SK-N-SH (cell line): ENCODE data around the gene RBCK1. TPM values are rescaled to one million over a fixed set of nuclear protein-coding genes. Genes with fewer than 3 reads are reported as not detected.

Experiments
- CTCF ChIA-PET: fragments of 300-600, 350-600 bp; formaldehyde crosslinking; extraction: SDS; loops from one replicate; lab custom pipeline; 2021; lab: Yijun Ruan, JAX
- POLR2A ChIA-PET: fragments of 350-600 bp; sonication (Branson Sonifier 250); formaldehyde crosslinking; extraction: SDS; loops from one replicate; lab custom pipeline; 2020; ENCODE audit warnings: antibody characterized with exemption, inconsistent platforms; lab: Yijun Ruan, JAX
- DNase-seq: peaks from one replicate; pipeline ENCODE4 v3.0.0; 2012
- H2AFZ ChIP-seq: fragments of 200-600 bp; sonication (generic); 2 replicates; pipeline ENCODE4 v1.8.1; 2016; ENCODE audit warnings: antibody characterized with exemption, mild to moderate bottlenecking, low read depth
- H3F3A ChIP-seq: fragments of 200-600 bp; sonication (generic); replicated peaks from 2 replicates; pipeline ENCODE3; 2016; ENCODE audit warnings: antibody characterized with exemption, mild to moderate bottlenecking; ENCODE audit not compliant: insufficient read depth
- H3K27ac ChIP-seq, 2 experiments: fragments of 200-500 bp in 1 of 2; fragments of 200-600 bp in 1 of 2; sonication (Bioruptor generic) in 1 of 2; sonication (generic), shearing (Covaris generic) in 1 of 2; 2 replicates each; pipeline versions ENCODE4 v1.5.1 to v1.6.1; 2014 to 2016; ENCODE audit warnings: low read depth in 2 of 2, inconsistent platforms in 1 of 2, low read length in 1 of 2, mild to moderate bottlenecking in 1 of 2, mixed read lengths in 1 of 2
- H3K27me3 ChIP-seq: fragments of 200-600 bp; sonication (generic), shearing (Covaris generic); 2 replicates; pipeline ENCODE4 v1.6.1; 2016; ENCODE audit warnings: mixed run types; ENCODE audit not compliant: insufficient read depth
- H3K36me3 ChIP-seq, 2 experiments: fragments of 200-500 bp in 1 of 2; fragments of 200-600 bp in 1 of 2; sonication (Bioruptor generic) in 1 of 2; sonication (generic) in 1 of 2; replicated peaks in 1 of 2; 2 replicates each; pipeline versions ENCODE3 to v1.5.1; 2014 to 2016; ENCODE audit warnings: low read length in 1 of 2, mild to moderate bottlenecking in 1 of 2; ENCODE audit not compliant: insufficient read depth in 2 of 2, control insufficient read depth in 1 of 2
- H3K4me1 ChIP-seq, 2 experiments: fragments of 200-500 bp in 1 of 2; fragments of 200-600 bp in 1 of 2; sonication (Bioruptor generic) in 1 of 2; sonication (generic), shearing (Covaris generic) in 1 of 2; 2 replicates each; pipeline versions ENCODE4 v1.5.1 to v1.6.1; 2014 to 2016; ENCODE audit warnings: low read depth in 1 of 2, low read length in 1 of 2, mixed run types in 1 of 2; ENCODE audit not compliant: insufficient read depth in 2 of 2, control insufficient read depth in 1 of 2
- H3K4me2 ChIP-seq: fragments of 200-600 bp; sonication (generic), shearing (Covaris generic); 2 replicates; pipeline ENCODE4 v1.6.1; 2017; ENCODE audit warnings: mixed run types
- H3K4me3 ChIP-seq, 2 experiments: fragments of 200-500 bp in 1 of 2; fragments of 200-600 bp in 1 of 2; sonication (Bioruptor generic) in 1 of 2; sonication (generic), shearing (Covaris generic) in 1 of 2; 2 replicates each; pipeline versions ENCODE4 v1.5.1 to v1.8.1; 2014 to 2016; ENCODE audit warnings: low read depth in 2 of 2, inconsistent platforms in 1 of 2, low read length in 1 of 2, mild to moderate bottlenecking in 1 of 2, mixed read lengths in 1 of 2, moderate library complexity in 1 of 2
- H3K79me2 ChIP-seq: fragments of 200-600 bp; sonication (generic); 2 replicates; pipeline ENCODE4 v1.8.1; 2017; ENCODE audit warnings: mild to moderate bottlenecking; ENCODE audit not compliant: insufficient read depth
- H3K9ac ChIP-seq: fragments of 200-600 bp; sonication (generic); 2 replicates; pipeline ENCODE4 v1.6.1; 2017; ENCODE audit warnings: mixed run types
- H3K9me2 ChIP-seq: fragments of 200-600 bp; sonication (generic); 2 replicates; pipeline ENCODE4 v1.6.1; 2017; ENCODE audit warnings: mixed run types
- H3K9me3 ChIP-seq: fragments of 200-600 bp; sonication (generic); 2 replicates; pipeline ENCODE4 v1.6.1; 2017; ENCODE audit warnings: mixed run types, mild to moderate bottlenecking, moderate library complexity
- H4K20me1 ChIP-seq: fragments of 200-600 bp; sonication (generic); 2 replicates; pipeline ENCODE4 v1.6.1; 2017; ENCODE audit warnings: mild to moderate bottlenecking, mixed run types; ENCODE audit not compliant: insufficient read depth
- CTCF ChIP-seq: fragments of 200-600 bp; sonication (generic); IDR thresholded peaks from 2 replicates; pipeline ENCODE4 v1.6.1; 2017; ENCODE audit warnings: antibody characterized with exemption, mild to moderate bottlenecking, moderate library complexity
- ELF1 ChIP-seq: IDR thresholded peaks from 2 replicates; pipeline ENCODE4 v1.4.0; 2012
- FOXJ3 ChIP-seq: sonication (generic); formaldehyde crosslinking; IDR thresholded peaks from 2 replicates; pipeline ENCODE4 v1.5.1; 2020; ENCODE audit warnings: mild to moderate bottlenecking, missing genetic modification reagents
- FOXM1 ChIP-seq: IDR thresholded peaks from 2 replicates; pipeline ENCODE4 v1.4.0; 2012; ENCODE audit warnings: low read depth, mild to moderate bottlenecking
- MAX ChIP-seq: IDR thresholded peaks from 2 replicates; pipeline ENCODE4 v1.4.0; 2012; ENCODE audit warnings: low read depth
- MEF2A ChIP-seq: IDR thresholded peaks from 2 replicates; pipeline ENCODE4 v1.4.0; 2012; ENCODE audit warnings: low read depth, borderline replicate concordance
- MXI1 ChIP-seq: IDR thresholded peaks from 2 replicates; pipeline ENCODE4 v1.6.1; 2012; ENCODE audit warnings: mild to moderate bottlenecking, low read depth, low read length, improper control_type of control experiment
- NFIC ChIP-seq: IDR thresholded peaks from 2 replicates; pipeline ENCODE4 v1.4.0; 2012; ENCODE audit warnings: borderline replicate concordance
- PBX3 ChIP-seq: IDR thresholded peaks from 2 replicates; pipeline ENCODE4; 2012
- REST ChIP-seq: IDR thresholded peaks from 2 replicates; pipeline ENCODE4 v1.6.1; 2012; ENCODE audit warnings: mild to moderate bottlenecking, low read depth, low read length, moderate library complexity
- RFX5 ChIP-seq: IDR thresholded peaks from 2 replicates; pipeline ENCODE4 v1.6.1; 2012; ENCODE audit warnings: mild to moderate bottlenecking, improper control_type of control experiment, low read length
- RXRA ChIP-seq: IDR thresholded peaks from 2 replicates; pipeline ENCODE4 v1.4.0; 2012; ENCODE audit warnings: low read depth, mild to moderate bottlenecking, borderline replicate concordance
- SMC3 ChIP-seq: IDR thresholded peaks from 2 replicates; pipeline ENCODE4 v1.6.1; 2012; ENCODE audit warnings: low read depth, low read length, improper control_type of control experiment
- USF1 ChIP-seq: IDR thresholded peaks from 2 replicates; pipeline ENCODE4 v1.4.0; 2012; ENCODE audit warnings: low read depth, borderline replicate concordance
- WGBS: methylation state at CpG from one replicate; pipeline ENCODE4 v1.1.6; 2017; ENCODE audit warnings: low lambda C conversion rate; 5-methylcytosine and 5-hydroxymethylcytosine counted together
- polyA plus RNA-seq, 3 experiments: library from polyadenylated mRNA; depleted of rRNA; stranded (reverse); fragments of >200 nt; gene quantifications; 2 replicates each; pipeline ENCODE4 v1.2.3, GENCODE V29; 2012
- TF ChIP-seq, protein P1 (sequence below): IDR thresholded peaks from 2 replicates; pipeline ENCODE4 v1.4.0; 2012; ENCODE audit warnings: low read depth, borderline replicate concordance

The RBCK1 gene
- polyA plus RNA-seq, 1 of the 3 experiments (the other 2 are of a cell fraction): 105 TPM

DNA sequence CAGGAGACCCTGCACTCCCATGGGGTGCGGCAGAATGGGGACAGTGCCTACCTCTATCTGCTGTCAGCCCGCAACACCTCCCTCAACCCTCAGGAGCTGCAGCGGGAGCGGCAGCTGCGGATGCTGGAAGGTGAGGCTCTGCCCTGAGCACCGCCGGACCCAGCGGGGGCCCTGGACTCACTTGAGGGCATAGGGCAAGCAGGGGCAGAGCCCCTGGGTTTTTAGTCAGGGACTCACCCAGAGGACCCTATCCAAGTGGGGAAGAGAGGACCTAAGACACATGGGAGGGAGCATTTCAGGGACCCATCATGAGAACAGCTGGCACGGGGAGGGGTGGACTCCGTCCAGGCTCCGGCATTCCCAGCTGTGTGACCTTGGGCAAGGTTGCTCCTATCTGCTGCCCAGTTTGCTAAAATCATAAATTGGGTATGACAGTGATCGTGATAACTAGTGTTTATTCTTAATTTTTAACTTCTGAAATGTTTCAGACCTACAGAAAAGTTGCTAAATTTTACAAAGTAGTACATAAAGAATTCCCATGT lies 9.8 kb downstream of the RBCK1 start:
- H3K27ac ChIP-seq: no peak overlapping the region
- peaks cover 4% of the 10 kb centered on the region for H3F3A ChIP-seq
- peak; percentile 46 for DNase-seq
- no peak overlapping the region for H2AFZ ChIP-seq
- no peaks in the 10 kb centered on the region for H3K27me3 ChIP-seq
- H3K9me3 ChIP-seq: no peaks in the 10 kb centered on the region
- H3K9me2 ChIP-seq: no peaks in the 10 kb centered on the region
- no peak overlapping the region for H3K4me2 ChIP-seq
- no peaks in the 10 kb centered on the region for H3K4me1 ChIP-seq
- TF ChIP-seq MAX (no peak), MXI1 (no peak), RFX5 (no peak)
- peaks cover 11% of the 10 kb centered on the region for H4K20me1 ChIP-seq
- H3K36me3 ChIP-seq: peaks cover 25 to 34% of the 10 kb centered on the region in 2 experiments
- no peak overlapping the region for H3K4me3 ChIP-seq
- POLR2A ChIA-PET: no interaction called here
- H3K9ac ChIP-seq: no peak overlapping the region
- 95% methylated on average over 11 of the region's 12 CpGs for WGBS
- H3K79me2 ChIP-seq: peaks cover 26% of the 10 kb centered on the region
- CTCF ChIA-PET: interaction anchor here (0.7 to 3.9 kb wide), 2 partner anchors 13 to 63 kb away, joined by 4 to 15 read pairs; no protein-coding TSS in a partner anchor

- Histone ChIP-seq H3K9ac (no peak overlapping the region), H3K27me3 (no peaks in the 10 kb centered on the region), H3K79me2 (peaks cover 16% of the 10 kb centered on the region; the same call in 1 of the 2 replicates), H3K4me1 (no peaks in the 10 kb centered on the region), H3K9me2 (no peaks in the 10 kb centered on the region), H3K36me3 (peaks cover 25 to 39% of the 10 kb centered on the region in 2 experiments), H2AFZ (no peak overlapping the region), H3F3A (peaks cover 4% of the 10 kb centered on the region), H3K4me2 (no peak overlapping the region), H4K20me1 (peaks cover 4% of the 10 kb centered on the region), H3K27ac (no peak overlapping the region), H3K9me3 (no peaks in the 10 kb centered on the region), H3K4me3 (no peak overlapping the region)
- POLR2A ChIA-PET: no interaction called here
- no peak for DNase-seq
- no peak for TF ChIP-seq ELF1
- no peak for TF ChIP-seq USF1
- TF ChIP-seq FOXJ3: no peak
- no peak for TF ChIP-seq MEF2A
- no peak for TF ChIP-seq SMC3
- no peak for TF ChIP-seq MAX
- no peak for TF ChIP-seq PBX3
- TF ChIP-seq RXRA: no peak
- TF ChIP-seq NFIC: no peak
- no peak for TF ChIP-seq REST
- TF ChIP-seq CTCF: no peak
- TF ChIP-seq, protein P1, sequence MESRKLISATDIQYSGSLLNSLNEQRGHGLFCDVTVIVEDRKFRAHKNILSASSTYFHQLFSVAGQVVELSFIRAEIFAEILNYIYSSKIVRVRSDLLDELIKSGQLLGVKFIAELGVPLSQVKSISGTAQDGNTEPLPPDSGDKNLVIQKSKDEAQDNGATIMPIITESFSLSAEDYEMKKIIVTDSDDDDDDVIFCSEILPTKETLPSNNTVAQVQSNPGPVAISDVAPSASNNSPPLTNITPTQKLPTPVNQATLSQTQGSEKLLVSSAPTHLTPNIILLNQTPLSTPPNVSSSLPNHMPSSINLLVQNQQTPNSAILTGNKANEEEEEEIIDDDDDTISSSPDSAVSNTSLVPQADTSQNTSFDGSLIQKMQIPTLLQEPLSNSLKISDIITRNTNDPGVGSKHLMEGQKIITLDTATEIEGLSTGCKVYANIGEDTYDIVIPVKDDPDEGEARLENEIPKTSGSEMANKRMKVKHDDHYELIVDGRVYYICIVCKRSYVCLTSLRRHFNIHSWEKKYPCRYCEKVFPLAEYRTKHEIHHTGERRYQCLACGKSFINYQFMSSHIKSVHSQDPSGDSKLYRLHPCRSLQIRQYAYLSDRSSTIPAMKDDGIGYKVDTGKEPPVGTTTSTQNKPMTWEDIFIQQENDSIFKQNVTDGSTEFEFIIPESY: no peak
- no peak for TF ChIP-seq FOXM1
- WGBS: 90% methylated on average over 5 of the region's 8 CpGs
- CTCF ChIA-PET: interaction anchor here (3.9 kb wide), 1 partner anchor 12 kb away, joined by 15 read pairs; no protein-coding TSS in a partner anchor
These were observed 10.8 kb downstream of the RBCK1 start for GRCh38 chr20:418858-419365.
